HT-29 (cell line): ENCODE data around the gene ACAA1. TPM values are rescaled to one million over a fixed set of nuclear protein-coding genes. Genes with fewer than 3 reads are reported as not detected.
"Not testable (repeated sequence)": the region's sequence is repeated elsewhere in the genome, so short reads cannot be mapped to it uniquely, and the experiment has no call there.

Experiments
- DNase-seq: peaks from one replicate; pipeline ENCODE4 v3.0.0-alpha.2; 2015; ENCODE audit warnings: low spot score
- total RNA-seq: library from RNA; depleted of rRNA; stranded (reverse); fragments of >200 nt; shearing (Covaris generic); gene quantifications from 2 replicates; pipeline ENCODE4 v1.2.3, GENCODE V29; 2014

ACAA1 gene
- total RNA-seq, 1 experiment from 2014 or later, result 84.7 TPM

DNA sequence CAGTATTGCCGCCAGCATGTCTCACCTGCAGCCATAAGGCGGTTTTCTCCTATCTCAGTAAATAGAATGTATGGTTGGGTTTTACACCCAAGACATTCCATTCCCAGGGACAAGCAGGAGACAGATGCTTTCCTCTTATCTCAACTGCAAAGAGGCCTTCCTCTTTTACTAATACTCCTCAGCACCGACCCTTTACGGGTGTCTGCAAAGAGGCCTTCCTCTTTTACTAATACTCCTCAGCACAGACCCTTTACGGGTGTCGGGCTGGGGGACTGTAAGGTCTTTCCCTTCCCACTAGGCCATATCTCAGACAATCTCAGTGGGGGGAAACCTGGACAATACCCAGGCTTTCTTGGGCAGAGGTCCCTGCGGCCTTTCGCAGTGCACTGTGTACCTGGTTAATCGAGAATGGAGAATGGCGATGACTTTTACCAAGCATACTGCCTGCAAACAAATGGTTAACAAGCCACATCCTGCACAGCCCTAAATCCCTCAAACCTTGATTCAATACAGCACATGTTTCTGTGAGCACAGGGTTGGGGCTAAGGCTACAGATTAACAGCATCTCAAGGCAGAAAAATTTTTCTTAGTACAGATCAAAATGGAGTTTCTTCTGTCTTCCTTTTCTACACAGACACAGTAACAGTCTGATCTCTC, 1.2 kb downstream of the ACAA1 start:
- DNase-seq, result not testable (repeated sequence)

DNA sequence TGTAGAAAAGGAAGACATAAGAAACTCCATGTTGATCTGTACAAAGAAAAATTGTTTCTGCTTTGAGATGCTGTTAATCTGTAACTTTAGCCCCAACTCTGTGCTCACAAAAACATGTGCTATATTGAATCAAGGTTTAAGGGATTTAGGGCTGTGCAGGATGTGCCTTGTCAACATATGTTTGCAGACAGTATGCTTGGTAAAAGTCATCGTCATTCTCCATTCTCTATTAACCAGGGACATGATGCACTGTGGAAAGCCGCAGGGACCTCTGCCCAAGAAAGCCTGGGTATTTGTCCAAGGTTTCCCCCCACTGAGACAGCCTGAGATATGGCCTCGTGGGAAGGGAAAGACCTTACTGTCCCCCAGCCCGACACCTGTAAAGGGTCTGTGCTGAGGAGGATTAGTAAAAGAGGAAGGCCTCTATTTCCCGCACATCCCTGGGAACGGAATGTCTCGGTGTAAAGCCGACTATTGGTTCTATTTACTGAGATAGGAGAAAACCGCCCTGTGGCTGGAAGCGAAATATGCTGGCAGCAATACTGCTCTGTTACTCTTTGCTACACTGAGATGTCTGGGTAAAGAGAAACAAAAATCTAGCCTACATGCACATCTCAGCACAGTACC, 2.3 kb downstream of the ACAA1 start:
- not testable (repeated sequence) for DNase-seq

DNA sequence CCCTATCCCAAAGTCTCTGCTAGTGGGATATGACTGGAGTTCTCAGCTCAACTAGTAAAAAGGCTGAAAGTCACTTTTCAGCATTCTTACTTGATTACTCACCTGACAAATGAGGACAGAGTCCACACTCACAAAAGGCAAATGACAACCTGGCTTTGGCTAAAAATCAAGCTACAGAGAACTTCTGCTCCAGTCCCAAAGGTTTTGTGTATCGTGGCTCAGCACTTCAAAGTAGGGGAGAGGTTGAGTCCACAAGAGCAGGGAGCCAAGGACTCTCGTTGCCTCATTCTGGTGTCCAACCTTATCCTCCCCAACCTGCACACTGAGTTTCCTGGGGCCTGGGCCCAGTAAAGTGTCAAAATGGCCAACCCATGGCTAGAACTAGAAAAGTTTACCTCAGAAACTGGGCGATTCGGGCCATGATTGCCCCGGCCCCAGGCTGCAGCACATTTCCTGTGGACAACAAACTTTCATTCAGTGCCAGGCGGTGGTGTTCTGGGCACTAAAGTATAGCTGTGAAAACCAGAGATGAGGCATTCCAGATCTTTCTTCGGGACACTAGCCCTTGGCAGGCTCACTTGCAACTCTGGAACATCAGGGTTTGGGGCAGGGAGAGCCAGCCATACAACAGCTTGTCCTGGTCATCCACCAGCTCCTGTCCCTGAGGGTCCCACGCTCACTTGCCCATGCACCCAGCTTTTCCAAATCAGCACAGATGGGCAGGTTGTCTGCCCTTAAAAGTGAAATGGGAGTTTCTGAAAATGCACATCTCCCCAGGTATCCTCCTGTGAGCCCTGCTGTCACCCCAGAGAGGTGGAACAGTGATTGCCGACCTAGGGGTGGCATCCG, 3.1 kb downstream of the ACAA1 start:
- DNase-seq, result peak; percentile 86

DNA sequence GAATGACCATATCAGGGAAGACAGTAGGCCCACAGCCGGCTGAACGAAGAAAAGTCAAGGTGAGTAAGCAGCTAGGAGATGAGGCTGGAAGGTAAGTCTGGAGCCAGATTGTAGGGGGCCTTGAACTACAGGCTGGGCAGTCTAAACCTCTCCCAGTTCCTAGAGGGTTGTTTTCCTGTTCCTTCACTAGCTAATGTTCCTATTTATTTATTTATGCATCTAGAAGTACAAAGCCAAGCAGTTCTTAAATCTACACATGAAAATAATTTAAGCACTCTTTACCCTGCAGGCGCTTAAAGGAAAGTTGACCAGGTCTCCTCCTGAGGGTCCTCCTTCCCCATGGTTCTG, 3.7 kb downstream of the ACAA1 start:
- DNase-seq, result no peak

DNA sequence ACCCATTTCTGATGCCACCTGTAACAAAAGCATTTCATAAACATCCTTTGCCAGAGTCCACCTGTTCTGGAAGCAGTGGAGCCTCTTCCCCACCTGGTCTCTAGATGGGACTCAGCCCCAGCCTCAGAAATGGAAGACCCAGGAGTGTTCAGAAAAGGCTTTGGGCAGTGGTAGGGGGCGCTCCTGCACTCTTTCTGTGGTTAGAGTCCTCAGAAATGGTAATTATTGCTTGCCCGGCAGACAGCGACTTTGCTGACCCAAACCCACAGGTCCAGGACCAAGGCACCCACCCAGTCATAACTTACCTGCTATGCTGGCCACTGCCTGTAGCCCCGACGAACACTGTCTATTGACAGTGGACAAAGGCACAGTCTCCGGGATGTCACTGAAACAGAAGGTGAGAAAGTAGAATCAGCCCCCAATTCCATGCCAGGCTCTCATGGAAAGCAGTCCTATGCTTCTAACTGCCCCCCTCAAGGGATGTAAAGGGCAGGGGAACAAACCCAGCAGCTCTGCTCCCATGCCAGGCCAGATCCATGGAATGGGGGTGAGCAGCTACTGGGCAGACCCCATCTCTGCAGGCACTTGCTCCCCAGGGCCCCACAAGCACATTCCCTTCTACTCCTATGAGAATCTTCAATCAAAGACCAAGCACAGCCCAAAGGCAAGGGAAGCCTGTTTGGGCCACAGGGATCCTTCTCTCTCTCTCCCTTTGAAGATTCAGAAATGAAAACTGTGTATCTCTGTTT, 5.1 kb downstream of the ACAA1 start:
- DNase-seq, result no peak

DNA sequence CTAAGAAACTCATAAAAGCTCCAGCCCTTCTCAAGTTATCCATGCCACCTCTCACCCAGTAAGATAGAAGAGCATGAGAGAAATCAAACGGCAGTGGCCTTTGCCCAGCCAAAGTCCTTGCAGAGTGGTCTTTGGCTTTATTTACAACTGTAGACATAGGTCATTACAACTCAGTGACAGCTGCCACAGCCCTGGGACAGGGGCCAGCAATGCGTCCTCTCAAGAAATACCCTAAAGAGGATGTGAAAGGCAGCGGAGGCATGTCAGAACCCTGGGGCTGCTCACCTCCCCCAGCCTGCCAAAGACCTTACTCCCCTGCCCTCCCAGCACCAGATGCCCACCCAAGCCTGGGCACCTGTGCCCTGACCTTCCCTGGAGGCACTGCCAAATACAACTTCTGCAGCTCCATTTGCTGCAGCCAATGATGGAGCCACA, 6.3 kb downstream of the ACAA1 start:
- DNase-seq, result no peak

DNA sequence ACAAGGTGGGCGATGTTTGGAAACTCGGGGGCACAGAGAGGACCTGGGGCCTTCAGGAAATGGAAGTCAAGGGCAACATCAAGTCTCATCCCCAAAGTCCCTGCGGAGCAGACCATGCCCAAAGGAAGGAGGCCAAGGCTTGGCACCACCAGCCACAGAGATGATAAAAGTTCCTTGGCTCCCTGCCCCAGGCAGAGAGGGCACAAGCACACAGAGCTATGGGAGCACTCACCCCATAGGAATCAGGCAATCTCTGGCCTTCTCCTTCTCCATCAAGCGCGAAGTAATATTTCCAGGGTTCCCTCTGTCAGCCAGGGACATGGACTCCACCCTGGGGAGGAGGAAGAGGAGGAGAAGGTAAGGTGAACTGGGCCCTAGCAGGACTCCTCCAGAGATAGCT, 7.9 kb downstream of the ACAA1 start:
- DNase-seq, result no peak

DNA sequence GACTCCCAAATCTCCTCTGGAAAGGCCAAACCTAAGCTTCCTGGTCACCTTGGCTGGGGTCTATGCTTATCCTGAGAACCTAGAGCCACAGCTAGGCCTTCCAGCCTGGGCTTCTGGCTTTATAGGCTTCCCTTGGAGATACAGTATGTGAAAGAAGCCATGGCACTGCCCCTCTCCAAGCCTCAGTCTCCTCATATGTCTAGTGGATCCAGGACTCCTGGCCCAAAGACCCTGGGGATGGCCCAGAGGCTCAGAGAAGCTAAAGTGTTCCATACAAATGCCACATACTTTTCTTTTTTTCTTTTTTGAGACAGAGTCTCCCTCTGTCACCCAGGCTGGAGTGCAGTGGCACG, 8.6 kb downstream of the ACAA1 start:
- DNase-seq, result no peak

DNA sequence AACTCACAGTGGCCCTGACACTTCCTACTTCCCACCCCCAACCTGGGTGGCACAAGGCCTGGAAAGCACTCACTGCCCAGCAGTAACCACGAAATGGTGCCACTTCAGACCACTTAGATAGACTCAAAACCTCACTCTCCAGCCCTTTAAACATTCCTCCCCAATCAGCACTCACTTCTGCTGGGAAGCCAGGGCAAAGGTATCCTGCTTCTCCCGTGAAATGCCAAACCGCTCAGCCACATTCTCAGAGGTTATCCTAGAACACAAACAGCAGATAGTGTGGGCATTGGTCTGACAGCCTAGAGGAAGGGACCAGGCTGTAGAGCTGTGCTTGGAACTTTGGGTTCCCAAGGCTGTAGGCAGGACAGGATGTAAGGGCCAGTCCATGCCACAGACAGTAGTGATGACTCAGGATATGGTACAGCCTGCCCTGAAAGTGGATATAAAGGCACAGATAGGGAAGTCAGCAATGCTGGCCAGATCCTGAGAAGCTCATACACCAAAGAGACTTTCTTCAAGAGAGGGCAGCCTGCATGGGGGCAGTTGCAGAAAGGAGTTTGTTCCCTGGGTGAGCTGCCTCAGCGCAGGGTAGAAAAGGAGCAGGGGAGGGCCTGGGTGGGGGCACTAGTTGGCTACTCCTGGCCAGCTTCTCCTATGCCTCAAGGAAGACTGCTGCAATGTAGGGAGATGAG, 9.2 kb downstream of the ACAA1 start:
- DNase-seq, result no peak

DNA sequence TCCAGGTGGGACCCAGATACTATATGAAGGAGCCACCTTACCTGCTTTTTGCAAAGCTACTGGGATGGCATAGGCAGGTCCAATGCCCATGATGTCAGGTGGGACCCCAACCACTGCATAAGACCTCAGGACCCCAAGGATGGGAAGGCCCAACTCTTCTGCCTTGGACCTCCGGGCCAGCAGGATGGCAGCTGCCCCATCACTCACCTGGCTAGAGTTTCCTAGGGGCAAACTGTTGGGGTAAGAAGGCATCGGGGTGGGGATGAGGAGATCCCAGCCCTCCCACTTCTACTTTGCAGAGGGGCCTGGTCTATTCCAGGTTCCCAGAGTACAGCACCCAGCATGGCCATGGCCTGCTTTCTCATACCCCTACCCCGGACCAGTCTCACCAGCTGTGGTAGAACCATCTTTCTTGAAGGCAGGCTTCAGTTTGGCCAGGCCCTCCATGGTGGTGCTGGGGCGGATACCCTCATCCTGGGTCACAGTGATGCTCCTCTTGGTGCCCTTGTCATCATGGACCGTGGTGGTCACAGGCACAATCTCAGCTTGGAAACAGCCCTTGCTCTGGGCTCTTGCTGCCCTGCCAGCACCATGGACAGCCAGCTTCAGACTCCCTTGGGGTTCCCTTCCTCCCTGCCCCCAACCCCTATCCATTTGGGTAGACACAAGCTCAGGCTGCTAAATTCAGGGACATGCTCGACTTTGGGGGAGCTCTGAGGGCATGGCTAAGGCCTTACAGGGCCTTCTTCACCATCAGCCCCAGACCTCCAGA, 10.6 kb downstream of the ACAA1 start:
- no peak for DNase-seq

DNA sequence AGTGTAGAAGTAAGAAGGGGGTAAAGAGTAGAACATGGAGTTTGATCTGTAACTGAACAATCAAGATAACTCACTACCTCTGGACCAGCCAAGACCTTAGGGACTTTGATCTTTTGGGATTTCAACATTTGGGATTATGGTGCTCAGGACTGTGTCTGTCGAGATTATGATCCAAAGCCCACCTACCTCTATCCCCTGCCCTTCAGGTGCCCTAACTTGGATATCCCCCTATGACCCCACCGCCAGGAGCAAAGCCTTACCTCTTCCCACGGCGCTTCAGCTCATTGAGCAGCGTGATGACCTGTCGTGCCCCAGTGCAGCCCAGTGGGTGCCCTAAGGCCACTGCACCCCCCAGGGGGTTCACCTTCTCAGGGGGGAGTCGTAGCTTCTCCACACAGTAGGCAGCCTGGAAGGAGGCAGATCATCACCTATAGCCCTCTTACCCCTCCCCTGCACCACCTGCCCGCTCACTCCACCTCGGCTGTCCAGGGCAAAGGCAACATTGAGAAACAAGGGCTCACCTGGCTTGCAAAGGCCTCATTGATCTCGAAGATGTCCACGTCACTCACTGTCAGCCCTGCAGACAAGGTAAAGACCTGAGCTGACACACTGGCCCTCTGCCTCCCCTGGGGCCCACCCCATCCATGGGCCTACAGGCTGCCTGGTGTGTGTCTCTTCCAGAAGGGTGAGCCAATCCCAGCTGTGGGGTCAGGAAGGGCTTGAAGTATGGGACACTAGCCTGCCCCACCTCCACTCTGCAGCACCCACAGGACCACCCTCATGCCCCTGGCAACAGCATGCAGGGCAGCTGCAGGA, 11.4 kb downstream of the ACAA1 start:
- no peak for DNase-seq

DNA sequence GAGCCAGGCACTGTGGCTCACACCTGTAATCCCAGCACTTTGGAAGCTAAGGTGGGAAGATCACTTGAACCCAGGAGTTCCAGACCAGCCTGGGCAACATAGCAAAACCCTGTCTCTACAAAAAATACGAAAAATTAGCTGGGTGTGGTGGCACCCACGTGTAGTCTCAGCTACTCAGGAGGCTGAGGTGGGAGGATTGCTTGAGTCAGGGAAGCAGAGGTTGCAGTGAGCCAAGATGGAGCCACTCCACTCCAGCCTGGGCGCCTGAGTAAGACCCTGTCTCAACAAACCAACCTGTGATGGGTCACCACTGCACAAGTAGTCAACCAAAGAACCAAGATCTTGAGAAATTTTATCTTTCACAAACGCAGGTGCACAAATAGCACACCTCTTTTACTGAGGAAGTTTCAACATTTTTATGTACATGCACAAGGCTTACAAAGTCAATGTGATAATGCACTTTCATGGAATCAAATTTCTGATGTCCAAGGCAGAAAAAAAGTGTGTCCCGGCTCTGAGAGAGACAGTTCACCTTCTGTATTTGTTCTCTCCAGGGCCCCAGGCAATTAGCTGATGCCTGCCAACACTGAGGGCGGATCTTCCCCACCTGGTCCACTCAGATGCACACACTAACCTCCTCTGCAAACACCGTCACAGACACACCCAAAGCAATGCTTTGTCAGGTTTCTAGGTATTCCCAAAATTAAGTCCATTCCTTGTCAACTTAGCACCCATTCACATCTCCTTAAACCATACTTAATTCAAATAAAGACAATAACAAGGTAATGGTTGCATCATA, 12.4 kb downstream of the ACAA1 start:
- DNase-seq, result no peak

DNA sequence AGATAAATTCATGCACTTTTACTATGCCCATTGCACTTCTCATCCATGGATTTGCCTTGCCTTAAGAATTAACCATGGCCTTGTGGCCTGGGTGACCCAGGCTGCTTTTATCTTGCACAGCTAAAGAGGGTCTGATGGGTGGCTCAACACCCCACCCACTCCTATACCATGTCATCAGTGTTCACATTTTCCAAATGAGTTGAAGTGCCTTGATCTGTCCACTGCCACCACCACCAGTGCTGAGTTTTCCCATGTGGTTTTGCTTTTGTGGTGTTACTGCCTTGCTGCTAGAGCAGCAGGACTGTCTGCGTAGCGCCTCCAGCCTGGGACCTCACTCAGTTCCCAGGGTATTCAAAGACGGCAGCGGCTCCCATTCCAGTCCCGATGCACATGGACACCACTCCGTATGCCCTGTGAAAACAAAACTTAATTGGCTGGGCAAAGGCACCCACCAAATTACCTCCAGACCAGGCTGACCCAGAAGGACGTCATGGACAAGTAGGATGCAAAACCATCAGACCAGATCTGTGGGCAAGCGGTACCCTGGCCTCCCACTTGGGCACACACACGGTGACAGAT, 14.1 kb downstream of the ACAA1 start:
- DNase-seq, result no peak

DNA sequence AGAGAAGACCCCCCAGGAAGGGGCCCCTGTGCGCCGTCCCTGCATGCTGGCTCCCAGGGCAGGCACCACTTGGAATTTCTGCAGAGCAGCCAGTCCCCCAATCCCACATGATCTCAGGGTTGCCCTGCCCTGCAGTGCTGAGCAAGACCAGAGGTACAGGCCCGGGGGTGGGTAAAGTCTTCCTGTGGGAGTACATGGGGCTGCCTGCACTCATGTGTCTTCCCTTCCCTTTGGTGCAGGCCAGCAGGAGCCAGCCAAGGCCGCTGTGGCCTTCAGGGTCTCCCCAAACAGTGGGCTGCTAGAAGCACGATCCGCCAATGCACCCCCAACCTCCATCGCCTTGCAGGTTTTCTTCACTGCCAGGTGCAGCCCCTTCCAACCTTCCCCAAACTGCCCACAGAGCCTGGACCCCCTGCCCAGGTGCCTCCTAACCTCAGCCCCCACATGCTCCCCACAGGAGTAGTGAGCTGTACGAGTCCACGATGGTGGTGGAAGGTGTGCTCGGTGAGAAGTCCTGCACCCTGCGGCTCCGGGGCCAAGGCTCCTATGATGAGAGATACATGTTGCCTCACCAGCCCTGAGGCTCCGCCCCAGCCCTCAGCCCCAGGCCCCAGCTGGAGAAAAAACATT, 15.0 kb downstream of the ACAA1 start:
- no peak for DNase-seq

DNA sequence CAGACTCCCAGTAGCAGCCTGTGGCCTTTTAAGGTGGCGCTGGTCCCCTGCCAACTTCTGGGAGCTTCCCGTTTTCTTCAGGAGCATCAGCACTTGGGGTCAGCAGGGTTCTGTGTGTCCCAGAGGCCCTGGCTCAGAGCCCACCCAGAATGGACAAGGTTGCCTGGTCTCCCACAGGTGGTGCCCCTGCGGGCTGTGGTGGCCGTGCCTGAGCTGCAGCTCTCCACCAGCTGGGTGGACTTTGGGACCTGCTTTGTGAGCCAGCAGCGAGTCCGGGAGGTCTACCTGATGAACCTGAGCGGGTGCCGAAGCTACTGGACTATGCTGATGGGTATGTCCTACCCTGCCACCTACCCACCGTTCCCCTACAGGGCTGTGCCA, 15.5 kb downstream of the ACAA1 start:
- no peak for DNase-seq

DNA sequence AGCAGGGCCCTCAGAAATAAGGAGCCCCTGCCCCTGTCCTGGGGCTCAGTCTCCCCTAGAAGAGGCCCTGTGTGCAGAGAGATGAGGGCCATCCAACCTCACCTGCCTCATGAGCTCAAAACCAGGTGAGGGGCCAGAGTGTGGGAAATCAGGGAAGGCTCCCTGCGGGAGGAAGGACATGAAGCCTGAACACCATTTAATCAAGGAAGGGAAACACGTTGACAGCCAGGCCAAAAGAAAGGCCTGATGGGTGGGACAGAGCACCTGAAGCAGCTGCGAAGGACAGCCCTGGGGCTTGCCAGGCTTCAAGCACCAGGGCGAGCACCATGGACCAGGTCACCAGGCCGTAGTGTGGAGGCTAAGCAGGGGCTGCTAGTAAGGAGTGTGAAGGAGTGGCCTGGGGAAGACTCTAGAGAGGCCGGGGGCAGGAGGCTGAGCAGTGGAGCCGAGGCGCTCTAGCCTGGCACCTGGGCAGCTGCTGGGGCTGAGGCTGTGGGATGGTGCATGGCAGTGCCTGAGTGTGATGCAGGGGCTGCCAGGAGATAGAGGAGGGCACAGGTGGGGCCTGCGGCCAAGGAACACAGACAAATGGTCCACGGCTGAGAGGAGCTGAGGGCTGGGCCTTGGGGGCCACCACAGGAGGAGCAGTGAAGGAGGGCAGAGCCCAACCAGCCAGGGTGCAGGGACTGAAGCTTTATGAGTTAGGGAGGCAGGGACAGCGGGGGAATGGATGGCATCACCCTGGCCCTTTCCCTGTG, 16.1 kb downstream of the ACAA1 start:
- no peak for DNase-seq
